NT2/D1 (cell line): Measurements from ENCODE around the gene REEP3.
"Not testable (repeated sequence)": the region's sequence is repeated elsewhere in the genome, so short reads cannot be mapped to it uniquely, and the experiment has no call there.

Experiments used
- DNase-seq: peaks from one replicate; pipeline ENCODE4 v3.0.0-alpha.2; 2011; ENCODE audit warnings: low read depth, low spot score
- H3K27me3 ChIP-seq: 2 replicates; pipeline ENCODE4 v1.6.0; 2011; ENCODE audit warnings: mild to moderate bottlenecking; ENCODE audit not compliant: insufficient read length, insufficient read depth
- H3K36me3 ChIP-seq: 2 replicates; pipeline ENCODE4 v1.6.1; 2011; ENCODE audit warnings: mild to moderate bottlenecking, low read length, mixed read lengths; ENCODE audit not compliant: insufficient read depth, insufficient read length
- H3K4me1 ChIP-seq: 2 replicates; pipeline ENCODE4 v1.5.1; 2011; ENCODE audit not compliant: insufficient read depth, insufficient read length
- H3K4me3 ChIP-seq: 2 replicates; pipeline ENCODE4 v1.5.1; 2011; ENCODE audit warnings: low read depth; ENCODE audit not compliant: insufficient read length
- H3K9ac ChIP-seq: 2 replicates; pipeline ENCODE4 v1.6.0; 2011; ENCODE audit warnings: low read depth; ENCODE audit not compliant: insufficient read length
- H3K9me3 ChIP-seq: 2 replicates; pipeline ENCODE4 v1.5.1; 2011; ENCODE audit warnings: mild to moderate bottlenecking, low read length; ENCODE audit not compliant: insufficient read depth
- SUZ12 ChIP-seq: IDR thresholded peaks from 2 replicates; pipeline ENCODE4 v1.6.1; 2011; ENCODE audit not compliant: insufficient read length, insufficient read depth; ENCODE audit errors: extremely low read depth
- YY1 ChIP-seq: IDR thresholded peaks from 2 replicates; pipeline ENCODE4 v1.6.1; 2011; ENCODE audit not compliant: insufficient read length, insufficient read depth
- ZNF274 ChIP-seq: IDR thresholded peaks from 2 replicates; pipeline ENCODE4 v1.6.1; 2011; ENCODE audit warnings: mild to moderate bottlenecking, low read depth, low read length

The REEP3 gene

DNA sequence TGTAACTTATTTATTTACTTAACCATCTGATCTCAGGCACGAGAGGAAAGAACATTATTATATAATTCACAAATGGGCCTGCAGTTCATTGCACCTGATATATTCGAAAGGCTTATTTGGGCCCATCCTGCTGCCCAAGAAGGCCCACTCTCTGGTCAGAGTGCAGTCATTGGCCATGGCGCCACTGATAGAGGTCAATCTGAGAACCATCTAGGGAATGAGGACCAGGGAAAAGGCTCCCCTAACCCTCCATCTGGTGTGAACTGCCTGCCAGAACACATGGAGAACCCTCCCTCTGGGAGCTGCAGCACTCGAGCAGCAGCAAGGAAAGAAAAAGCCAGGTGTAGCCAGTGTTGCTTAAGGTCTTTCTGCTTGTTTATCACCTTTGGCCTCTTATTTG is 136.6 kb downstream of the REEP3 start:
- H3K4me1 ChIP-seq: no peaks in the 10 kb centered on the region
- no peaks in the 10 kb centered on the region for H3K9me3 ChIP-seq
- no peak for DNase-seq
- H3K4me3 ChIP-seq: no peak overlapping the region
- TF ChIP-seq SUZ12: no peak
- no peak for TF ChIP-seq ZNF274
- no peak for TF ChIP-seq YY1
- no peak overlapping the region for H3K9ac ChIP-seq
- no peaks in the 10 kb centered on the region for H3K36me3 ChIP-seq
- H3K27me3 ChIP-seq: no peaks in the 10 kb centered on the region

DNA sequence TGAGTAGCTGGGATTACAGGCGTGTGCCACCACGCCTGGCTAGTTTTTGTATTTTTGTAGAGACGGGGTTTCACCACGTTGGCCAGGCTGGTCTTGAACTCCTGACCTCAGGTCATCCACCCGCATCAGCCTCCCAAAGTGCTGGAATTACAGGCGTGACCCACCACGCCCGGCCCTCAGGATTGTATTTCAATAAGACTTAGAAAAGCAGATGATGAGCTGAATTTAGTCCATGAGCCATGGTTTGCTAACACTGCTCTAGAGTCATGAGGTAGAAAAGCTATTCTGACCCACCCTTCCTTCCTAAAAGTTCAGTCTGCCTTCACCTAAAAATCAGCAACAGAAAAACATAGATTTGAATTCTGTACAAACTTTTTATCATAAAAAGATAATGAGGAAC is 139.7 kb downstream of the REEP3 start:
- H3K4me1 ChIP-seq, H3K9me3 ChIP-seq, H3K36me3 ChIP-seq, H3K9ac ChIP-seq, DNase-seq, H3K27me3 ChIP-seq, H3K4me3 ChIP-seq: not testable (repeated sequence)

DNA sequence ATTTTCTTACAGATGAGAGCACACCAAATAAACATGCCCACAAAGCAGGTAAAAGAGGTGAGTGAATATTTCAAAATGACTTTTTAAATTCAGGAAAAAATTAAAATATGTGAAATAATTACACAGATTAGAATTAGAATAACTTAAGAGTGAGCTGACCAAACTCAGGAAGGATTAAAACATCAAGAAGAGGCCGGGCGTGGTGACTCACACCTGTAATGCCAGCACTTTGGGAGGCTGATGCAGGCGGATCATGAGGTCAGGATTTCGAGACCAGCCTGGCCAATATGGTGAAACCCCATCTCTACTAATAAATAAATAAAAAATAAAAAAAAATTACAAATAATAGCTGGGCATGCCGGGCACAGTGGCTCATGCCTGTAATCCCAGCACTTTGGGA is 140.1 kb downstream of the REEP3 start:
- Histone ChIP-seq H3K4me3 (no peak overlapping the region), H3K36me3 (no peaks in the 10 kb centered on the region), H3K4me1 (no peaks in the 10 kb centered on the region), H3K9ac (no peak overlapping the region), H3K27me3 (no peaks in the 10 kb centered on the region), H3K9me3 (no peaks in the 10 kb centered on the region)
- TF ChIP-seq SUZ12: no peak
- no peak for TF ChIP-seq ZNF274
- TF ChIP-seq YY1: no peak
- no peak for DNase-seq

DNA sequence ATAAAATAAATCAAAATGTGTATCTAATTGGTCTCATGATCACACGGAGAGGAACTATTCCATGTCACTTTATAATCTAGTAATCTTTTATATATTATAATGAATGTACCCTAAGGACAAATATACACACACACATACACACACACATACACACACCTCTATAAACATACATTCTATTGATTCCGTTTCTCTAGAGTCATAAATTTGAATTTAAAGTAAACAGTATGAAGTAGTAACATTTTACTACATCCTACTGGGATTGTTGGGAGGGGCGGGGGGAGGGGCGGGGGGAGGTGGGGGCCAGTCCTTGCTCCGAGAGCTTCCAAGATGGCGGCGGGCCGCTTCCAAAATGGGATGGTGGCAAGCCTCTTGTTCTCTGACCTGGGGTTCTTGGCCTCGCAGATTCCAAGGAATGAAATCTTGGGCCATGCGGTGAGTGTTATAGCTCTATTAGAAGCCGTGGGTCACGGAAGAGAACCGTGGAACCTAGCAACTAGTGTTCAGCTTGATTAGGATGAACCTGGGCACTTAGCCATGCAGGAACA is 143.2 kb downstream of the REEP3 start:
- no peak for TF ChIP-seq ZNF274
- no peak for TF ChIP-seq SUZ12
- no peak for TF ChIP-seq YY1
- H3K4me3 ChIP-seq: no peak overlapping the region
- no peak for DNase-seq

DNA sequence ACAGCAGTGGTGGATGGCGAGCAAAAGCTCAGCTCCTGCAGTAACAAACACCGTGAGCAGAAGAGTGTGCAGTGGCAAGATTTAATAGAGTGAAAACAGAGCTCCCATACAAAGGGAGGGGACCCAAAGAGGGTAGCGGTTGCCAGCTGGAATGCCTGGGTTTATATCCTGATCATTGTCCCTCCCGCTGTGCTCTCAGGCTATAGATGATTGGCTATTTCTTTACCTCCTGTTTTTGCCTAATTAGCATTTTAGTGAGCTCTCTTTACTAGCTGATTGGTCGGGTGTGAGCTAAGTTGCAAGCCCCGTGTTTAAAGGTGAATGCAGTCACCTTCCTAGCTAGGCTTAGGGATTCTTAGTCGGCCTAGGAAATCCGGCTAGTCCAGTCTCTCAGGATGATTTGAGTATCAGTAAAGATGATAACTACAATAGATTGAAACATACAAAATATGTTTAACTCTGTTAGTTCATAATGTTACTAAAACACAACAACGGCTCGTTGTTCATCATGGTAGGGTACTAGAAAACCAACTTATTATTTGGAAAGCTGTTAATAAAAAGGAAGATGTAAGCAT is 143.9 kb downstream of the REEP3 start:
- not testable (repeated sequence) for H3K4me1 ChIP-seq, H3K9me3 ChIP-seq, H3K4me3 ChIP-seq, H3K27me3 ChIP-seq, H3K9ac ChIP-seq, DNase-seq, H3K36me3 ChIP-seq

More for the DNA sequence above, 143.2 kb downstream of the REEP3 start:
- Histone ChIP-seq H3K4me1 (no peaks in the 10 kb centered on the region), H3K9me3 (no peaks in the 10 kb centered on the region), H3K9ac (no peak overlapping the region), H3K27me3 (no peaks in the 10 kb centered on the region), H3K36me3 (no peaks in the 10 kb centered on the region)

DNA sequence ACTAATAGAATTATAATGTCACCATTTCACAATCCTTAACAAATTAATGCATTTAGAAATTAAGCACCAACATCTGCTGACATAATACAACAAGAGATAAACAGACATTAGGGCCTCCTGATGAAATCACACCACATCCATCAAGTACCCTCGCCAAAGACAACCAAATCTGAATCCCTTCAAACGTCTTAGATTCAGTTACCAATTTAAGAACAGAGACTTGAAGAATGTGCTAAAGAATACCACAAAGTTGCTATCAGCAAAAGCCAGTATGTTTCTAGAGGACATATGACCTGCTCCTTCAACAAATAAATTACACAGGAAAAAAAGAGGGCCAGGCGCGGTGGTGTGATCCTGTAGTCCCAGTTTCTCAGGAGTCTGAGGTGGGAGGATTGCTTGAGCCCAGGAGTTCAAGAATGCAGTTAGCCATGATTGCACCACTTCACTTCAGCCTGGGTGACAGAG is 144.5 kb downstream of the REEP3 start:
- no peak overlapping the region for H3K9ac ChIP-seq
- TF ChIP-seq YY1 (no peak), ZNF274 (no peak), SUZ12 (no peak)
- H3K27me3 ChIP-seq: no peaks in the 10 kb centered on the region
- no peak for DNase-seq
- no peaks in the 10 kb centered on the region for H3K36me3 ChIP-seq
- no peaks in the 10 kb centered on the region for H3K9me3 ChIP-seq
- H3K4me3 ChIP-seq: no peak overlapping the region
- H3K4me1 ChIP-seq: peaks cover 2% of the 10 kb centered on the region

DNA sequence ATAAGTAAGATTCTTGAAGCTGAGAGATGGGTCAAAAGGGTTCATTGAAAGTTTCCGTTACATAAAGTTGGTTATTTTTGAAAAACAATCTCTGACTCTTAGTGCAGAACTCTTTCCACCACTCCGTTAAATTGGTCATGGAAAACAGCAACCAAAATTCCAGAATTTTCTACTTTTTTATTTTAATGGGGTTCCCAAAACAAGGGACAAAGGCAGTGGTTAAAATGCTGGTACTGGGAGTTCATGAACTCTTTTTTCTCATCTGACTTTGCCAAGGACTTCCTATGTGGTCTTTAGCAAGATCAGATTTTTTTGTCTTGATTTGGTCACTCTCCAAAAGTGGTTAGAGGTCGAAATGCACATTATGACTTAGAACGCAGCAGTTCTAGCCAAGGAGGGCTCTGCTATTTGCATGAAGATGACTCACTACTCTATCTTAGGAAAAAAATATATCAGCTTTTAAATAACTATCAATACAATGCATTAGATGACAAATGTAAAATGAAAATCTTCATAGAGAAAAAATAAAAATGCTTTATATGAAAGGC is 145.7 kb downstream of the REEP3 start:
- peaks cover 2% of the 10 kb centered on the region for H3K4me1 ChIP-seq
- TF ChIP-seq ZNF274: no peak
- no peak for TF ChIP-seq SUZ12
- TF ChIP-seq YY1: no peak
- DNase-seq: no peak

More for the DNA sequence above, 145.7 kb downstream of the REEP3 start:
- Histone ChIP-seq H3K4me3 (no peak overlapping the region), H3K9me3 (no peaks in the 10 kb centered on the region), H3K27me3 (no peaks in the 10 kb centered on the region), H3K9ac (no peak overlapping the region), H3K36me3 (no peaks in the 10 kb centered on the region)
